Uterus (tissue), 4 donors: ENCODE measurements around the gene BCL11B. TPM values are rescaled to one million over a fixed set of nuclear protein-coding genes. Genes with fewer than 3 reads are reported as not detected.

Experiments
- DNase-seq, 2 donors: peaks; one replicate each; pipeline ENCODE4 v3.0.0-alpha.2; 2019 to 2020
- H3K27ac ChIP-seq, 2 donors: fragments of 200-600 bp; sonication (generic); 1 replicate in 1 of 2; 2 replicates in 1 of 2; pipeline ENCODE4 v1.5.1; 2016 to 2018
- H3K27me3 ChIP-seq, 2 donors: fragments of 200-600 bp; sonication (generic); one replicate each; pipeline ENCODE4 v1.5.1; 2018 to 2019; ENCODE audit warnings: control low read depth in 1 of 2
- H3K36me3 ChIP-seq, 2 donors: fragments of 200-600 bp; sonication (generic); one replicate each; pipeline ENCODE4 v1.5.1; 2019; ENCODE audit warnings: control low read depth in 1 of 2
- H3K4me1 ChIP-seq, 2 donors: fragments of 200-600 bp; sonication (generic); one replicate each; pipeline ENCODE4 v1.5.1; 2018 to 2019; ENCODE audit warnings: control low read depth in 1 of 2
- H3K4me3 ChIP-seq, 2 donors: fragments of 200-600 bp; sonication (generic); 1 replicate in 1 of 2; 2 replicates in 1 of 2; pipeline ENCODE4 v1.5.1; 2018 to 2019; ENCODE audit warnings: mild to moderate bottlenecking in 1 of 2
- H3K9me3 ChIP-seq, 2 donors: fragments of 200-600 bp; sonication (generic); one replicate each; pipeline ENCODE4 v1.5.1; 2019; ENCODE audit warnings: control low read depth in 1 of 2
- CTCF ChIP-seq, 4 experiments: fragments of 200-600 bp in 2 of 4; fragments of 450-650 bp in 2 of 4; sonication (generic) in 2 of 4; IDR thresholded peaks; one replicate each; pipeline ENCODE4 v1.5.1; 2016 to 2019; ENCODE audit warnings: antibody characterized with exemption in 4 of 4, mild to moderate bottlenecking in 2 of 4, moderate library complexity in 1 of 4
- POLR2A ChIP-seq, 2 donors: fragments of 450-650 bp; IDR thresholded peaks; one replicate each; pipeline ENCODE4 v1.6.1; 2016; ENCODE audit warnings: antibody characterized with exemption in 2 of 2, mild to moderate bottlenecking in 1 of 2, moderate library complexity in 1 of 2
- intact Hi-C: fragments of 100-400 bp; cut with DNase I; formaldehyde crosslinking; loops from one replicate; pipeline ENCODE4 v1.15.1; 2023; ENCODE audit warnings: low total_unique reads
- total RNA-seq, 4 donors: library from RNA; depleted of rRNA in 3 of 4; stranded (reverse); fragments of >200 nt in 3 of 4; gene quantifications; one replicate each; pipeline versions ENCODE4 v1.1.0 to v1.2.4, GENCODE V29; 2014 to 2023
- donor health status: DM: yes; HTN: yes; CAD: no.

The BCL11B gene
- total RNA-seq, 4 donors from 2014 or later = 0.29 to 0.55 (median 0.46) TPM; not detected in 1

- no peak for DNase-seq
- Histone ChIP-seq H3K27me3 (no peaks in the 10 kb centered on the region), H3K4me1 (peaks cover 3 to 8% of the 10 kb centered on the region in 2 donors), H3K9me3 (no peaks in the 10 kb centered on the region), H3K36me3 (no peaks in the 10 kb centered on the region), H3K4me3 (no peak overlapping the region), H3K27ac (no peak overlapping the region)
- intact Hi-C loops = no loop called here
- TF ChIP-seq POLR2A (IDR thresholded peaks at IDR 0.05) (no peak), CTCF (IDR thresholded peaks at IDR 0.05) (no peak)
Observed at GRCh38 chr14:99260116-99260515, 11.9 kb downstream of the BCL11B start.

GRCh38 chr14:99258876-99259726 lies 12.9 kb downstream of the BCL11B start:
- intact Hi-C loops = no loop called here
- Histone ChIP-seq H3K4me3 (peak overlapping the region; percentile 1 to 23), H3K9me3 (no peaks in the 10 kb centered on the region), H3K27me3 (no peaks in the 10 kb centered on the region), H3K36me3 (no peaks in the 10 kb centered on the region), H3K4me1 (peaks cover 3 to 8% of the 10 kb centered on the region in 2 donors), H3K27ac (peak overlapping the region; percentile 39 to 63)
- DNase-seq = no peak
- no peak for TF ChIP-seq POLR2A (IDR thresholded peaks at IDR 0.05)
- TF ChIP-seq CTCF (IDR thresholded peaks at IDR 0.05) = no peak

- Histone ChIP-seq H3K4me3 (peak overlapping the region; percentile 1 to 23), H3K9me3 (no peaks in the 10 kb centered on the region), H3K27ac (peak overlapping the region; percentile 39 to 63), H3K27me3 (no peaks in the 10 kb centered on the region), H3K4me1 (peaks cover 3 to 8% of the 10 kb centered on the region in 2 donors), H3K36me3 (no peaks in the 10 kb centered on the region)
- intact Hi-C loops = no loop called here
- no peak for DNase-seq
- TF ChIP-seq CTCF (IDR thresholded peaks at IDR 0.05) = no peak
- no peak for TF ChIP-seq POLR2A (IDR thresholded peaks at IDR 0.05)
Observed at GRCh38 chr14:99258341-99258861, 13.6 kb downstream of the BCL11B start.

GRCh38 chr14:99257673-99258221 lies 14.2 kb downstream of the BCL11B start:
- peak overlapping the region; percentile 39 to 63 for H3K27ac ChIP-seq
- no peaks in the 10 kb centered on the region for H3K27me3 ChIP-seq
- peaks cover 3 to 8% of the 10 kb centered on the region in 2 donors for H3K4me1 ChIP-seq
- no peak for DNase-seq
- H3K4me3 ChIP-seq = no peak overlapping the region
- H3K9me3 ChIP-seq = no peaks in the 10 kb centered on the region
- intact Hi-C loops = no loop called here
- H3K36me3 ChIP-seq = no peaks in the 10 kb centered on the region
- TF ChIP-seq POLR2A (IDR thresholded peaks at IDR 0.05) (no peak), CTCF (IDR thresholded peaks at IDR 0.05) (no peak)

- H3K36me3 ChIP-seq = no peaks in the 10 kb centered on the region
- DNase-seq = no peak
- no peak overlapping the region for H3K27ac ChIP-seq
- H3K9me3 ChIP-seq = no peaks in the 10 kb centered on the region
- no peaks in the 10 kb centered on the region for H3K27me3 ChIP-seq
- intact Hi-C loops = no loop called here
- TF ChIP-seq POLR2A (IDR thresholded peaks at IDR 0.05) (no peak), CTCF (IDR thresholded peaks at IDR 0.05) (no peak)
- peaks cover 3 to 8% of the 10 kb centered on the region in 2 donors for H3K4me1 ChIP-seq
- no peak overlapping the region for H3K4me3 ChIP-seq
Observed at GRCh38 chr14:99257122-99257672, 14.8 kb downstream of the BCL11B start.
